GM10847 (cell line): ENCODE data around the gene SNX9.

Experiments
- POLR2A ChIP-seq: IDR thresholded peaks from 2 replicates; pipeline ENCODE4 v1.6.1; 2011; ENCODE audit not compliant: insufficient read length; ENCODE audit errors: extremely low read depth

The SNX9 gene

DNA sequence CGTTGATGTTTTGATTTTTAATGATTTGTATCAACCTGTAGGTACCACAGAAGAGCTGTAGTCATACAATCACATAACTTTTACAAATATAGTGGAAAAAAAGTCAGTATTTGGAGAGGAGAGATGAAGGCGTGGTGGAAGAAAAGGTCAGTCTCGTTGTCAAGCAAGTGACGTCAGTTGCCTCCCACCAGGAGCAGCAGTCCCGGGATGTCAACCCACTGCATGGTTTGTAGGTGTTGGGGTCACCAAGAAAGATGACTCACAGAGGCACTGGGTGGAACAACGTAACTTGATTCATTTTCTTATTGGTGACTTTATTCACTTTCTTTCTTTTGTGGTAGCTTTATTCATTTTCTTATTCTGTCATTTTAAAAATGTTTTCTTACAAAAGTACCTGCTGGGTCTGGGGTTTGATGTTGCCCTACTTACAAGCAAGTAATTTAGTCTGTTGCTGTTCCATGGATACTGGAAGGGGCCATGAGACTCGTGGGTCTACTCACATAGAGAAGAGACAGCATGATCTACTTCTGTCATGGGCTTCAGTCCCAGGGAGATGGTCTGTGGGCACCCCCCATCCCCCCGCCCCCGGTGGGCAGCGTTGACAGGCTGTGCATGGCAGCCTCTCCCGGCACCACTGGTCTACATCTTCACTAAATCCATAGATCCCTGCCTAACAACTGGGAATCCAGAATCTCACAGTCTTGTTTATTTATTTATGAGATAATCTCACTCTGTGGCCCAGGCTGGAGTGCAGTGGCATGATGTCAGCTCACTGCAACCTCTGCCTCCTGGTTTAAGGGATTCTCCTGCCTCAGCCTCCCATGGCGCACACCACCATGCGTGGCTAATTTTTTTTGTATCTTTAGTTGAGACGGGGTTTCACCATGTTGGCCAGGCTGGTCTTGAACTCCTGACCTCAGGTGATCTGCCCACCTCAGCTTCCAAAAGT lies 122.2 kb downstream of the SNX9 start:
- TF ChIP-seq POLR2A = no peak

DNA sequence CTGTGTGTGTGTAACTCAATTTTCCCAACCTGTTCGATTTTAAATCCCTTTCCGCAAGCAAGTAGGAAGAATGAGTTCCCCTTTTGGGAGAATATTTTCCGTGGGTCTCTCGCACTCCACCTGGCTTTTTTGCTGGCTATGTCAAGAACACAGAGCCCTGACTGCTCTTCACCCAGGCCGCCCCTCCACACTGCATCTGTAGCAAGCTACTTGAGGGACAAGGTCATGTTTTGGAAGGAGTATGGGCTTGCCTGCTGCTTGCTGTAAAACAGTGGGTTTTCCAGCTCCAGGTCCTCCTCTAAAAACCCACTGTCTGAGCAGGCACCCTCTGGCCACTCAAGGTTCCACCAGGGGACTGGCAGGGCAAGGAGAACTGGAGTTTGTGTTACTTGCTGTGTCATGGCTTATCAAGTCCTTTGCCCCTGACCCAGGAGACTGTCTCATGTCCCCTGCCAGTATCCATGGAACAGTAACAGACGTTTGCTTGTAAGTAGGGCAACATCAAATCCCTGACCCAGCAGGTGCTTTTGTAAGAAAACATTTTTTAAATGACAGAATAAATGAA lies 123.1 kb downstream of the SNX9 start:
- TF ChIP-seq POLR2A = no peak

DNA sequence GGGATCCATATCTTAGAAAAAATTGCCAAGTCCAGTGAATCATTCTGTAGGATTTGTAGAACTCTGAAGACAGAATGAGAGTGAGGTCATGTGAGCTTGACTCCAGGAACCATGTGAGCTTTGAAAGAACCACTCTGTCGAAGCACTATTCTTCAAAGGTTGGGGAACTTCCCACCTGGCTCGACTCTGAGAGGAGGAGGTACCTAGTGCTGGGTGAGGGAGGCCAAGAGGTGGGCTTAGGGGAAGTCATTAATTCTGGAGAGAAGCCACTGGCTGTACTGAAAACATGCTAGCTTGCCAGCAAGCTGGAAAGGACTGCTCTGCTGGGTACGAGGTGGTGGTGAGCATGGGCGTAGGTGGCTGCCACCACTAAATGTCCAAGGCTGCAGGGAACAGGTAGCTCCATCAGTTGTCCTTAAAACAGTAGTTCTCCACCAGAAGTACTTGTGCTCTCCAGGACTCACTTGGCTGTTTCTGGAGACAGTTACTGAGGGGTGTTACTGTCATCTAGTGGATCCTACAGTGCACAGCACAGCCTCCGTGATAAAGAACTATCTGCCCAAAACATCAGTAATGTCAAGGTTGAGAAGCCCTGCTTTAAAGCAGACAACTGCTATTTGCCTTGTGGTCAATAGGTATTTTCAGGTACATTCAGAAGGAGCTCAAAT lies 124.0 kb downstream of the SNX9 start:
- TF ChIP-seq POLR2A = no peak

DNA sequence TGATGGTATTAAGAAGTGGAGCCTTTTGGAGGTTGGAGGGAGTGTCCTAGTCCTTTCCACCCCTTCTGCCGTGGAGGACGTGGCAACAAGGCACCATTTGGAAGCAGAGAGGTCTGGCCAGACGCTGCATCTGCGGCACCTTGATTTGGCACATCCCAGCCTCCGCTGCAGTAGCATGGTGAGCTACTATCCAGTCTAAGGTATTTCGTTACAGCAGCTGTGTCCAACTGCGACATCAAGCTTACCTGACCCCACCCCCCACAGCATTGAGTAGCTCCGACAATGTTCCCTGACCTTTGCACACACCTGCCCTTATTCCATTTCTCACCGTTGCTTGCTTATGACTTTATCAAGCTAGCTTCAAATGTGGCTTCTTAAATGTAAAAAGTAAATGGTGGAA lies 128.8 kb downstream of the SNX9 start:
- no peak for TF ChIP-seq POLR2A

DNA sequence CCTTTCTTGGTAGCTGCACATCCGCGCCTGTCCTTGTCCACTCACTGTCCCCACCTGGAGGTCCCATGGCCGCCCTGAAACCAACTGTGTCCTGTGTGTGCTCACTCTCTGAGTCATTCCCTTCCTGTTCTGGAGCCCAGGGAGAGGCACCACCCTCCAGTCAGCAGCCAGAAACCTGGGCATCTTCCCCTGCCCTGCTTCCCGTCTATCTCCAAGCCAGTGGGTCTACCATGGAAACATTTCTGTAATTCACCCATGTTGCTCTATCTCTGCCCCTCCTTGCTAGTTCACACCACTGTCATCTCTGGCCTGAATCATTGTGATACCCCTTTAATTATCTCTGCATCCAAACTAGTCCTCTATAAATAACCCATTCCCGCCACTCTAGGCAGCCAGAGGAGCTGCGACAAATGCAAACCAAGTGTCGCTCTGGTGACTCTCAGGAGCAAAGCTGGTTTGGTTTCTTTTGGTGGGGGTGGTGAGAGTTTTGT lies 129.9 kb downstream of the SNX9 start:
- TF ChIP-seq POLR2A = no peak

DNA sequence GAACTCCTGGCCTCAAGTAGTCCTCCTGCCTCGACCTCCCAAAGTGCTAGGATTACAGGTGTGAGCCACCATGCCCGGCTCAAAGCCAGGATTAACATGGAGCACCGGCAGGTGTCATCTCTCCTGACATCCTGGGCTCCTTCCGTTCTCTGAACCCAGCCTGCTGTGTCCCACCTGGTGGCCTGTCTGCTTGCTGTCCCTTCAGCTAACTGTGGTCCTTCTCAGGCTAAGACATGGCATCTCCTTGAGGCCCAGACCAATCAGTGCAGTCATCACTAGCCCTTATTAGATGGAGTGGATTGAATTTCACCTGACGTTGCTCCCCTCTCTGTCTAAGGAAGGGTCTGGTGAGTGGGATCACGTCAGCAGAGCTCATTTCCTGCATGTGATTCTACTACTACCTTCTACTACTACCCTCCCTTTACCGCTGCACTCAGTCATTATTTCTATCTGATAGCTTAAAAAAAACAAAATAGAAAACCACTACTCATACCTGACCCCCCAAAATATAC lies 130.6 kb downstream of the SNX9 start:
- no peak for TF ChIP-seq POLR2A

DNA sequence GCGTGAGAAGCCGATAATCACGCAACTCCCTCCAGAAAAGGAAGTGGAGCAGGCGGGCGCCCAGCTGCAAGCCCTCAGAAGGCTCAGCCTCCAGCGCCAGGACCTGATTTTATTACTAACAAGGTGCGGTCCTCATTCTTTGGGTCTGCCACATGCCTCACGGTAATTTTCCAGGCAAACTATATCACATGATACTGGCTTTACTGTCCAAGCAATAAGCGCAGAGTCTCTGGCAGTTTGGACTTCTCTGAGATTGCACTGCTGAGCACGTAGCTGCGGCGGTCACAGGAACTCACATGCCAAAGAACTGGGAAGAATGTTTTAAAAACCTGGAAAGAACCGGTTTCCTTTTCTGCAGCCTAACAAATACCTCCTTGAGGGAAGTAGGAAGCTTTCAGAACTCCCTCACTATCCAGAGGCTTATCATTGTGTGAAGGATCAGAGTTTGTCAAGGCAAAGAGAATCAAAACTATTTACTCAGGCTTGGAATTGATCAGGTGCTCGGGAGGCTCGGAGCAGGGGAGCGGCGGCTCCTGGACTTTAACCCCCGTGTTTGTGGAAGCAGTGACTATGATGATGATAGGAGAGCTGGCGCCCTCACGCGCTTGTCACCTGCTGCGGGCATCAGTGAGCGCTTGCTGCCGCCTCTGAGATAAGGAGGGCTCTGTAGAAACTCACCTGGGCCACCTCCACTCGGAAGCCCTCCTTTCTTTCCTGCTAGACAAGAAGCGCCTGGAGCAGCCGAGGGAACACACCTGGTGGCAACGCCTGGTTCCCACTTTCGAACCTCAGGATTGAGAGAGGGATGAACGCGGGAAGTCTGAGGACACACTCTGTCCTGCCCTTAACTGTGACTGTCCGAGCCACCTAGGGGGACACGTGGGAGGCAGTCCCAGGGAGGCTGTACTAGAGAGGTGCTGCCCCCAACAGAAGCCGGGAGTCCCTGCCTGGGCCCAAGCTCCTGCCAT lies 131.4 kb downstream of the SNX9 start:
- TF ChIP-seq POLR2A = no peak

DNA sequence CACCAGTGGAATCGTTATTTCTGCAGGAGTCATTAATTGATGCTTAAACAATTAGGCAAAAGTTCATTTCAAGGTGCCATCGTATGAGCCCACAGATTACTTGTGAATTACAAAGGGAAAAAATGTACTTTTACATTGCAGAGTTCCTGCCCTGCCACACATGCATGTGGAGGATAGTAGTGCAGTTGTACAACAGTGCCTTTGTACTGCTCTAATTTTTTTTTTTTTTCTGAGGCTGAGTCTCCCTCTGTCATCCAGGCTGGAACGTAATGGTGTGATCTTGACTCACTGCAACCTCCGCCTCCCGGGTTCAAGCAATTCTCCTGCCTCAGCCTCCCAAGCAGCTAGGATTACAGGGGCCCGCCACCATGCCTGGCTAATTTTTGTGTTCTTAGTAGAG lies 132.6 kb downstream of the SNX9 start:
- no peak for TF ChIP-seq POLR2A

DNA sequence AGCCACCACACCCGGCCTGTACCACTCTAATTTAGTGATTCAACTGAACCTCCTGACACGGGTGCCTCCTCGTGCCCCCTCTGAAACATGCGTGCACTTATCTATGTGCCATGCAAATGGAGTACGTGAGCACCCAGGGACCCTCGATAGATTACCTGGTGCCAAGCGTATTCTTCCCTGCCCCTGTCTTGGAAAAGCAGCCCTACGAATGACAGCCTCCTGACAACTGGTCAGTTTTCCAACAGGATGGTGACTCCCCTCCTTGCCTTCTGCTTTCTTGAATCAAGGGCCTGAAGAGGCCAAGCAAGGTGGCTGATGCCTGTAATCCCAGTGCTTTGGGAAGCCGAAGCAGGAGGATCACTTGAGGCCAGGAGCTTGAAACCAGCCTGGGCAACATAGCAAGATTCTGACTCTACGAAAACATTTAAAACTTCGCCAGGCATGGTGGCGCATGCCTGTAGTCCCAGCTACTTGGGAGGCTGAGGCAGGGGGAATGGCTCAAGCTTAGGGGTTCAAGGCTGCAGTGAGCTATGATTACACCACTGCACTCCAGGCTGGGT lies 133.2 kb downstream of the SNX9 start:
- no peak for TF ChIP-seq POLR2A

DNA sequence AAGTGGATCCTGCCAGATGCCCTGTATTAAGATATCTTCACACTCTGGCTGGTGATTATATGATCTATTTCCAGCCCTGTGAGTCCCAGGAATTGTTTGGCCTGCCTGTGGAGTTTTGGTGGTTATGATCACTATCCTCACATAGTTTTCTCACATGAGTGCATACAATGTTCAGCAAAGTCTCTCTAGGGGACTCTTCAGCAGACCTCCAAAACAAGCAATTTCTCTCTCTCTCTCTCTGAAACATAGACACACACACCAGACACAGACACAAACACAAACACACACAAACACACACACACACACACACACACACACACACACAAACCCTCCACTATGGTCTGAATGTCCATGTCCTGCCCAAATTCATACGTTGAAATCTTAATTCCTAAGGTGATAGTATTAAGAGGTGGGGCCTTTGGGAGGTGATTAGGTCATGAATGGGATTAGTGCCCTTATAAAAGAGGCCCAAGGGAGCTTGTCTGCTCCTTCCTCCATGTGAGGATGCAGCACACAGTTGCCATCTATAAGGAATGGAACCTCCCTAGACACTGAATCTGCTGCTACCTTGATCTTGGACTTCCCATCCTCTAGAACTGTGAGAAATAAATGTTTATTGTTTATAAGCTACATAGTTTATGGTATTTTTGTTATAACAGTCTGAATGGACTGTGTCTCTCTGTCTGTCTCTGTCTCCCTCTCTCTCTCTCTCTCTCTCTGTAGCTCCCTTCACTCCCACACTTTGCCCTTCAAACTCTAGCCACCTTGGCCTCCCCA lies 136.6 kb downstream of the SNX9 start:
- TF ChIP-seq POLR2A = no peak

DNA sequence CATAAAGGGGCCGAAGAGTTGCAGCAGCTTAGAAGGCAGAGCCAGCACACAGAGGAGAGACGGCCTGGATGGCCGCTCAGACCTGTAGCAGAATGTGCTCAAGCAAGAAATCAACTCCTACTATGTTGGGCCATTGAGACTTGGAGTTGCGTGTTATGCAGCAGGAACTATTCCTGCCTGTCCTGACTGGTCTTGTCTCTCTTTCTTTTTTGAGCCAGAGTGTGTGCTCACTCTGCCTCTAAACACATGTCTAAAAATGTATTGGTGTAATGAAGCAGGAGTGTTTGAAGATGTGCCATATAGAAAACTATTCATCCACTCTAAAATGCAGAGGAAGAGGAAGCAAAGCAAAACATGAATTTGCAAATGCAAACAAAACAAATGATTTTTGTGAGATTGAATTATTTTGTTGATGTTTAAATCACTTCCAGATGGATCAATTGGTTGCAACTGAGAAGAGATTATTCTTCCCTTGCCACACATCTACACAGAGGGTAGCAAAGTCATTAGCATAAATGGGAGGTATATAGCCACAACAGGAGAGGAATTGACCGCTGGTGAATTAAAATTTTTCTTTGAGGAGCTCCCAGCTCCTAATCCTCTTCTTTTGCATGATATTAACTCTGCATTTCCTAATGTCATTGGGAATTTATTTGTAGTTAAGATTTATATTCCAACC lies 138.2 kb downstream of the SNX9 start:
- TF ChIP-seq POLR2A = no peak

DNA sequence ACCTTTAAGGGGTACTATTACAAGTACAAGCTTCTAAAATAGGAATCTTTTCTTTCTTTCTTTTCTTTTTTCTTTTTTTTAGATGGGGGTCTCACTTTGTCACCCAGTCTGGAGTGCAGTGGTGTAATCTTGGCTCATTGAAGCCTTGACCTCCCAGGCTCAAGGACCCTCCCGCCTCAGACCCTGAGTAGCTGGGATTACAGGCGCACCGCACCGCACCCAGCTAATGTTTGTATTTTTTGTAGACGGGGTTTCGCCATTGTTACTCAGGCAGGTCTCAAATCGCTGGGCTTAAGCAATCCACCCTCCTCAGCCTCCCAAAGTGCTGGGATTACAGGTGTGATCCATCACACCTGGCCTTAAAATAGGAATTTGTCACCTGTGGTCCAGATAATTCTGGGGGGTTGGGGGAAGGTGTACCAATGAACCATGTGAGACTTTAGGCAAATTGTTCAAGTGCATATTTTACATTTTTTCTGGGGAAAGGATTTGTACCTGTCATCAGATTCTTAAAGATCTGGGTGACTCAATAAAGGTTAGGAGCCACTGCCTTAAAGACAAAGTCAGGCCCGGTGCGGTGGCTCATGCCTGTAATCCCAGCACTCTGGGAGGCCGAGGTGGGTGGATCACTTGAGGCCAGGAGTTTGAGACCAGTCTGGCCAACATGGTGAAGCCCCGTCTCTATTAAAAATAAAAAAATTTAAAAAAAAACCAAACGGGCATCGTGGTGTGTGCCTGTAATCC lies 139.0 kb downstream of the SNX9 start:
- TF ChIP-seq POLR2A = no peak
